Measurements from ENCODE around the gene SSU72. TPM values are rescaled to one million over a fixed set of nuclear protein-coding genes. Genes with fewer than 3 reads are reported as not detected.

SSU72 gene
- total RNA-seq, 4 donors from 2014 or later, result 204 to 294 (median 241) TPM

DNA sequence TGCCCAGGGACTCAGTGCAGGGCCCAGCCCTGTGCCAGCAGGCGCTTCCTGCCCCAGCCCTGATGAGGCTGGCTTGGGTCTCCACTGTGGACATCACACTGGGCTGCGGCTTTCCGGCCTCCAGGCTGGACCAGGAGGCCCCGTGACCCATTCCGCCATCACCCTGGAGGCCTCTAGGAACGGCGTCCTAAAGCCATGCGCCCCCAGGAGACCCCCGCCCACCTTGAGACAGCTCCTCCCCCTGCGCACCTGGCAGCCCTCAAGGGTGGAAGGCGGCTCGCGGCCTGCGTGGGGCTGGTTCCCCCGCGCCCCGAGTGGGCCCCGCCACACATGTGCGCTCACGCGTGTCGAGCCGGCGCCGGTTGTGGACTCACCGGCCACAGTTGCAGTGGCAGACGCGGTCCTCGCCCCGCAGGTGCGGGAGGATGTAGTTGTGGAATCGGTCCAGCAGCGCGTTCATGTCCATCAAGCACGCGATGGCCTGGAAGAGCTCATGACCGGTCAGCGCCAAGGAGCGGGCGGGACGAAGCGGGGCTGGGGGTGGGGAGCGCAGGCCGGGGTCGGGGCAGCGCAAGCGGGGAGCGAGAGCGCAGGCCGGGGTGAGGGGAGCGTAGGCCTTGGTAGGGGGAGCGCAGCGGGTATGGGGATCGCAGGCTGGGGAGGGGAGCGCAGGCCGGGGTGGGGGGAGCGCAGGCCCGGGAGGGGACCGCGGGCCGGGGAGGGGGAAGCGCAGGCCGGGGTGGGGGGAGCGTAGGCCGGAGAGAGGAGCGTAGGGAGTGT lies 35.2 kb downstream of the SSU72 start:
- Histone ChIP-seq H3K27me3 (no peaks in the 10 kb centered on the region), H3K27ac (peak overlapping the region; percentile 32 to 53 (median 46)), H3K4me1 (peaks cover 12 to 20% of the 10 kb centered on the region in 2 donors), H3K36me3 (peaks cover 4 to 5% of the 10 kb centered on the region in 2 donors), H3K9me3 (no peaks in the 10 kb centered on the region), H3K4me3 (replicated peaks in 1 of 3) (peak overlapping the region in 1 of 3 donors; percentile 59)
- DNase-seq, result peak; percentile 73 to 77
- WGBS, 2 donors, result 17 to 71% methylated on average over 4 to 13 of the region's 66 CpGs
- TF ChIP-seq, protein P1, sequence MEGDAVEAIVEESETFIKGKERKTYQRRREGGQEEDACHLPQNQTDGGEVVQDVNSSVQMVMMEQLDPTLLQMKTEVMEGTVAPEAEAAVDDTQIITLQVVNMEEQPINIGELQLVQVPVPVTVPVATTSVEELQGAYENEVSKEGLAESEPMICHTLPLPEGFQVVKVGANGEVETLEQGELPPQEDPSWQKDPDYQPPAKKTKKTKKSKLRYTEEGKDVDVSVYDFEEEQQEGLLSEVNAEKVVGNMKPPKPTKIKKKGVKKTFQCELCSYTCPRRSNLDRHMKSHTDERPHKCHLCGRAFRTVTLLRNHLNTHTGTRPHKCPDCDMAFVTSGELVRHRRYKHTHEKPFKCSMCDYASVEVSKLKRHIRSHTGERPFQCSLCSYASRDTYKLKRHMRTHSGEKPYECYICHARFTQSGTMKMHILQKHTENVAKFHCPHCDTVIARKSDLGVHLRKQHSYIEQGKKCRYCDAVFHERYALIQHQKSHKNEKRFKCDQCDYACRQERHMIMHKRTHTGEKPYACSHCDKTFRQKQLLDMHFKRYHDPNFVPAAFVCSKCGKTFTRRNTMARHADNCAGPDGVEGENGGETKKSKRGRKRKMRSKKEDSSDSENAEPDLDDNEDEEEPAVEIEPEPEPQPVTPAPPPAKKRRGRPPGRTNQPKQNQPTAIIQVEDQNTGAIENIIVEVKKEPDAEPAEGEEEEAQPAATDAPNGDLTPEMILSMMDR (IDR thresholded peaks at IDR 0.05), result no peak
- no peak for TF ChIP-seq POLR2A (IDR thresholded peaks at IDR 0.05)
- intact Hi-C loops (cut with DNase I), result no loop called here

DNA sequence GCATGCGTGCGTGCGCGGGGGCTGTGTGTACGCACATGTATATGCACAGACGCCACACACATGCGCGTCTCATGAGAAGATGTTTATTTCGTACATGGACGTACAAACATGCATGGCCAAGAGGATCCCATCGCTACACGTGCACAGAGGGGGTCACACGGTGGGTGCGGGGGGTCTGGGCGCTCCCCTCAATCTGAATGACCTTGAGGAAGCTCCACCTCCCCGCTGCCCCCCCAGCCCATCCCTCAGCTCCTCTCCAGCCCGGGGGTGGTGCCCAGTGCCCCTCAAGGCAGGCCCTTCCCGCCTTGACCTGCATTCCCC lies 35.7 kb downstream of the SSU72 start:
- intact Hi-C loops (cut with DNase I), result no loop called here
- Histone ChIP-seq H3K27ac (peak overlapping the region in 1 of 3 donors; percentile 46), H3K27me3 (no peaks in the 10 kb centered on the region), H3K4me3 (replicated peaks in 1 of 3) (no peak overlapping the region), H3K9me3 (no peaks in the 10 kb centered on the region), H3K36me3 (peaks cover 4 to 5% of the 10 kb centered on the region in 2 donors), H3K4me1 (peaks cover 12 to 16% of the 10 kb centered on the region in 2 donors)
- no peak for DNase-seq
- 87 to 88% methylated on average over 18 of the region's 18 CpGs for WGBS, 2 donors
- no peak for TF ChIP-seq POLR2A (IDR thresholded peaks at IDR 0.05)
- TF ChIP-seq, protein P1 (IDR thresholded peaks at IDR 0.05), result no peak

DNA sequence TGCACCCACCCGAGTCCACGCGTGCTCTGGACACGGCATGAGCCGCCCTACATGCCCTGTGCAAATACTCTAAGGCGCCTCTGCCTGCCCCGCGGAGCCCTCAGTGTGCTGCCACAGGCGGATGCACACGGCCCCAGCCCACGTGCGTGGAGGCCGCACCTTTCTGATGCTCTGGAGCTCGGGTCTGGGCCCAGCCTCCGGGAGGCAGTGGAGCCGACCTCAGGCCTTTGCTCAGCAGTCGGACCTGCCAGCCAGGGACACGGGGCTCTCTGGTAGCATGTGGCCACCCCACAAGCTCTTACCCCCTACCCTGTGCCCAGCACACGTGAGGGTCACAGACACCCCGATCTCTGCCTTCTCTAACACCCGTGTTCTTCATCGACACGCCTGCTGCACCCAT lies 36.3 kb downstream of the SSU72 start:
- no peak for TF ChIP-seq POLR2A (IDR thresholded peaks at IDR 0.05)
- TF ChIP-seq, protein P1 (IDR thresholded peaks at IDR 0.05), result no peak
- H3K36me3 ChIP-seq, result peaks cover 4 to 5% of the 10 kb centered on the region in 2 donors
- no peaks in the 10 kb centered on the region for H3K27me3 ChIP-seq
- DNase-seq, result no peak
- H3K27ac ChIP-seq, result no peak overlapping the region
- no peaks in the 10 kb centered on the region for H3K9me3 ChIP-seq
- intact Hi-C loops (cut with DNase I), result no loop called here
- WGBS, 2 donors, result 95 to 99% methylated on average over 14 to 18 of the region's 23 CpGs
- peaks cover 12 to 16% of the 10 kb centered on the region in 2 donors for H3K4me1 ChIP-seq
- H3K4me3 ChIP-seq (replicated peaks in 1 of 3), result no peak overlapping the region

DNA sequence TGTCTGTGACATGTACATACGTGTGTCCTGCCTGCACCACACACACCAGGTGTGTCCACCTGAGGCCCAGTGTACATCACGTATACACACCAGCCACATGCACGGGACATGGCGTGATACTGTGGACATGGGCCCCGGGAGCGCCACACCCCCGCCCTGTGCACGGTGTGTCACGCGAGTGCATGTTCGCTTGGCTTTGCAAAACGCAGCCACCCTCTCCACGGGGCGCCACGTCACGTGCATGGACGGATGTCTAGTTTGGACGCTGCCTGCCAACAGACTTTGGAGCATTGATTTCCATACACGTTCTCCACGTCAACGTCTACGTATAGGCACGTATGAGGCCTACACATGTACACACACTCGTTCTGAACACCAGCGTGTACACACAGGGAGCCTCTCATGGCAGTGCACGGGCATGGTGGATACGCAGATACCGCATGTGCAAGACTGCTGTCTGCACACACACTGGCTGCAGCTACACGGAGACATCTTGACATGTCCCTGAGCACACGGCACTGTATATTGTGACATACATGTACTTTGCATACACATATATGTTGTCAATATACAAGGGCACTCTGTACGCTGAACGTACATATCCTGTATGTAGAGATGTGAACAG lies 36.9 kb downstream of the SSU72 start:
- H3K9me3 ChIP-seq, result no peaks in the 10 kb centered on the region
- peaks cover under 1 to 4% of the 10 kb centered on the region in 2 donors for H3K36me3 ChIP-seq
- H3K4me1 ChIP-seq, result peaks cover 12 to 16% of the 10 kb centered on the region in 2 donors
- TF ChIP-seq, protein P1 (IDR thresholded peaks at IDR 0.05), result no peak
- no peak for TF ChIP-seq POLR2A (IDR thresholded peaks at IDR 0.05)
- intact Hi-C loops (cut with DNase I), result no loop called here
- H3K27ac ChIP-seq, result no peak overlapping the region
- no peak for DNase-seq
- 95 to 97% methylated on average over 26 to 32 of the region's 32 CpGs for WGBS, 2 donors
- no peaks in the 10 kb centered on the region for H3K27me3 ChIP-seq
- no peak overlapping the region for H3K4me3 ChIP-seq (replicated peaks in 1 of 3)
